GM19324 (cell line): ENCODE results near the gene MYBPC3.

ENCODE experiments used
- ATAC-seq: cut with Tn5 transposase; IDR thresholded peaks from one replicate; pipeline ENCODE4 v1.9.1; 2021; ENCODE audit warnings: mild to moderate bottlenecking, moderate library complexity; ENCODE audit not compliant: unreplicated experiment, low FRiP score

Gene MYBPC3

GRCh38 chr11:47387944-47388696, 35.6 kb upstream of the MYBPC3 start:
- ATAC-seq = no peak

- no peak for ATAC-seq
Observed at GRCh38 chr11:47384498-47384897, 32.0 kb upstream of the MYBPC3 start.

- ATAC-seq = no peak
Observed at GRCh38 chr11:47383071-47383470, 30.6 kb upstream of the MYBPC3 start.

GRCh38 chr11:47380078-47380477, 27.6 kb upstream of the MYBPC3 start:
- no peak for ATAC-seq

- ATAC-seq = no peak
Observed at GRCh38 chr11:47379317-47379716, 26.8 kb upstream of the MYBPC3 start.

- ATAC-seq = peak; percentile 1
Observed at GRCh38 chr11:47378836-47379170, 26.3 kb upstream of the MYBPC3 start.

- peak; percentile 87 for ATAC-seq
Observed at GRCh38 chr11:47378010-47378835, 25.7 kb upstream of the MYBPC3 start, which contains the start of gene SPI1. TSS of gene SPI1 (minus strand) at chr11:47378547. CDS start at chr11:47378353, 194 bp downstream.

GRCh38 chr11:47377571-47378009, 25.1 kb upstream of the MYBPC3 start:
- no peak for ATAC-seq

- ATAC-seq = no peak
Observed at GRCh38 chr11:47376525-47377371, 24.2 kb upstream of the MYBPC3 start.

- no peak for ATAC-seq
Observed at GRCh38 chr11:47376107-47376524, 23.6 kb upstream of the MYBPC3 start.

- ATAC-seq = no peak
Observed at GRCh38 chr11:47375546-47376085, 23.1 kb upstream of the MYBPC3 start.

GRCh38 chr11:47375020-47375419, 22.5 kb upstream of the MYBPC3 start:
- no peak for ATAC-seq

- ATAC-seq = no peak
Observed at GRCh38 chr11:47374720-47375019, 22.2 kb upstream of the MYBPC3 start.

- no peak for ATAC-seq
Observed at GRCh38 chr11:47373876-47374719, 21.6 kb upstream of the MYBPC3 start.

GRCh38 chr11:47372422-47372821, 19.9 kb upstream of the MYBPC3 start:
- ATAC-seq = no peak

- ATAC-seq = no peak
Observed at GRCh38 chr11:47369676-47370075, 17.2 kb upstream of the MYBPC3 start.

GRCh38 chr11:47366020-47366490, 13.6 kb upstream of the MYBPC3 start:
- no peak for ATAC-seq

- no peak for ATAC-seq
Observed at GRCh38 chr11:47361419-47361818, 8.9 kb upstream of the MYBPC3 start.

- ATAC-seq = no peak
Observed at GRCh38 chr11:47360341-47360740, 7.8 kb upstream of the MYBPC3 start.

GRCh38 chr11:47359586-47359985, 7.1 kb upstream of the MYBPC3 start:
- ATAC-seq = no peak
